ENCODE data around the gene ZDHHC11. TPM values are rescaled to one million over a fixed set of nuclear protein-coding genes. Genes with fewer than 3 reads are reported as not detected.
"Not testable (repeated sequence)": the region's sequence is repeated elsewhere in the genome, so short reads cannot be mapped to it uniquely, and the experiment has no call there.

ZDHHC11 gene
- total RNA-seq, 1 experiment from 2014 or later: 0.56 TPM

GRCh38 chr5:807719-808514 lies 42.9 kb downstream of the ZDHHC11 start:
- DNase-seq, H3K36me3 ChIP-seq, H3K27me3 ChIP-seq, H3K9me3 ChIP-seq, H3K4me3 ChIP-seq: not testable (repeated sequence)

GRCh38 chr5:801472-801871 lies 49.3 kb downstream of the ZDHHC11 start:
- no peak for DNase-seq
- Histone ChIP-seq H3K27me3 (no peaks in the 10 kb centered on the region), H3K36me3 (no peaks in the 10 kb centered on the region), H3K4me3 (no peak overlapping the region), H3K9me3 (no peaks in the 10 kb centered on the region)

GRCh38 chr5:801055-801454 lies 49.7 kb downstream of the ZDHHC11 start:
- DNase-seq, H3K36me3 ChIP-seq, H3K27me3 ChIP-seq, H3K4me3 ChIP-seq, H3K9me3 ChIP-seq: not testable (repeated sequence)

GRCh38 chr5:798505-799138 lies 52.2 kb downstream of the ZDHHC11 start:
- not testable (repeated sequence) for DNase-seq, H3K27me3 ChIP-seq, H3K4me3 ChIP-seq, H3K36me3 ChIP-seq, H3K9me3 ChIP-seq

DNA sequence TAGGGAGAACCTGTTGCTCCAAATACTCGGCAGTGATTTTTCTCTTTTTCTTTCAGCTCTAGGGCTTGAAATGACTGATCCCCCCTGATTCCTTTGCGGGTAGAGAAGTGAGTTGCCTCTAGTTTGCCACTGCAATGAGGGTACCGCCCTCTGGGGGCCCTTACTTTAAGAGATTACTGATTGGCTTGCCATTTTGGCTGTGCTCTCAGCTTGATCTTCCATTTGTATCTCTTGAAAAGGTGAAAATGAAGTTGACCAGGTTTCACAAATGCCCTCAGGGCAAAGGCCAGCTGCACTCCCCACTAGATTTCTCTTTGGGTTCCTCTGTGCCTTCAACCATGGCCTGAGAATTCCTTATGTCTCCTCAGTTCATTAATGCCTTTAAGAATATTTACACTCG lies 52.8 kb downstream of the ZDHHC11 start:
- not testable (repeated sequence) for H3K36me3 ChIP-seq, DNase-seq, H3K4me3 ChIP-seq, H3K27me3 ChIP-seq, H3K9me3 ChIP-seq

- not testable (repeated sequence) for H3K4me3 ChIP-seq, H3K9me3 ChIP-seq, DNase-seq, H3K27me3 ChIP-seq, H3K36me3 ChIP-seq
Observed at GRCh38 chr5:795873-796272, 54.9 kb downstream of the ZDHHC11 start.

DNA sequence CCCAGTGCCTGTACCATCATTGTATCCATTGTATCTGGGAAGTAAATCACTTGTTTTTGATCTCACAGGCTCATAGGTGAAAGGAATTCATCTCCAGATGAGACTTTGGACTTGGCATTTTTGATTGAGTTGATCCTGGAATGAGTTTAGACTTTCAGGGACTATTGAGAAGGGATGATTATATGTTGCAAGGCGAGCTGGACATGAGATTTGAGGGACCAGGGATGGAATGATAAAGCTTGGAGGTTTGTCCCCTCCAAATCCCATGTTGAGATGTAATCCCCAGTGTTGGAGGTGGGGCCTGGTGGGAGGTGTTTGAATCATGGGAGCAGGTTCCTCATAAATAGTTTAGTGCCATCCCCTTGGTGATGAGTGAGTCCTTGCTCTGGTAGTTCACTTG lies 55.8 kb downstream of the ZDHHC11 start:
- H3K9me3 ChIP-seq, DNase-seq, H3K27me3 ChIP-seq, H3K36me3 ChIP-seq, H3K4me3 ChIP-seq: not testable (repeated sequence)

DNA sequence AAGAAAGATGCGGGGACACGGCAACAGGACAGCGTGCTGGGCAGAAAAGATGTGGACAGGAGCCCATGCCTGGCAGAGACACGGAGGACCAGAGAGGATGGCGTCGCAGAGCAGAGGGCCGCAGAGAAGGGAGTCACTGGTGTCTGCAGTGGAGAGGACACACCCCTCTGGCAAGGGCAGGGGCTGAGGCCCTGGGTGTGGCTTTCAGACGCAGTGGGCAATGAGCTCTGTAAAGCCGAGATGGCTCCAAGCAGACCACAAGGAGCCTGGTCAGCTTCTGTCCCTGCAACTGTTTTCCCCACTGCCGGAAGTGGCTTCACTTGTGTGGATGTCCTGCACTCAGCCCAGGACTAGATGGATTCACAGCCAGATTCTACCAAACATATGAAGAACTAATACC lies 62.1 kb downstream of the ZDHHC11 start:
- H3K27me3 ChIP-seq, H3K36me3 ChIP-seq, DNase-seq, H3K9me3 ChIP-seq, H3K4me3 ChIP-seq: not testable (repeated sequence)

DNA sequence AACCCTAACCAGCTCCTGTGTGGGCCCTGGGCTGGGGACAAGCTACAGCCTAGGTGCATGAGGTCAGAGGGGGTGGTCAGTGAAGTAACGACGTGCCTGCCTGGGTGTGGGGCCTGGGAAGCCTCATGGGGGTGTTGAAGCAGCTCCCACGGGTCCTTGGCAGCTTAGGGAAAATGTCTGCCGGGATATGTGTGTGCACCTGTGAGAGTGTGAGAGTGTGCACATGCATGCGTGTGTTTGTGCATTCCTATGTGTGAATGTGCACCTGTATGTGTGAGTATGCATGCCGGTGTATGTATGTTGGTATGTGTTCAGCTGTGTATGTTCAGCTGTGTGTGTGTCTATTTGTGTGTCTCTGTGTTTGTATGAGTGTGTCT lies 62.9 kb downstream of the ZDHHC11 start:
- H3K4me3 ChIP-seq, H3K9me3 ChIP-seq, H3K36me3 ChIP-seq, DNase-seq, H3K27me3 ChIP-seq: not testable (repeated sequence)

DNA sequence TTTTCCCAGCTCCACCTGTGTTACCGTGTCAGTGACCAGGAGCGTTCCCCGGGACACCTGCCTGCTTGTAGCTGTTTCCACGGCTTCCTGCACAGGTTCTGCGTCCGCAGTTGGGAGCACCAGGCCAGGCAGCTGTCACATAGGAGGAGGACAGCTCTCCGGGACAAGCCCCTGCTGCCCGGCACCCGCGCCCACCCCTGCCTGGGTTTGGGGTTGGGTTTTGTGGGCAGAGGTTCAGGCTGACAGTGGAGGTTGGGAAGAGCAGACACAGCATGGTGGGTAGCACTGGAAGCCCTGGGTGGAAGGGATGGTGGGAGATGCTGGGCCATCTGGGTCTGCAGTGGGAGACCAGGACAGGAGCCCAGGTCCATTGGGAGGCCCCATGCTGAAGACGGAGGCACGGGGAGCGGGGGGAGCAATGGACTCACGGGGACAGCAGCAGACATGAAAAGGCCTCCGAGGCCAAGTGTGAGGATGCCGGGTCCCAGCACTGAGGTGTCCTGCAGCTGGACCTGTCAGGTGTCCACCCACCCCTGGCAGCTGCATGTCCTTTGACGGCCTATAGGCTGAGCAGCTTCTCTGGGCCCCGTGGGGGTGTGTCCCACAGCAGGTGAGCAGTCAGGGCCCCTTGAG lies 63.4 kb downstream of the ZDHHC11 start:
- not testable (repeated sequence) for H3K27me3 ChIP-seq, H3K9me3 ChIP-seq, H3K36me3 ChIP-seq, H3K4me3 ChIP-seq, DNase-seq

GRCh38 chr5:785181-785705 lies 65.5 kb downstream of the ZDHHC11 start:
- H3K9me3 ChIP-seq, DNase-seq, H3K4me3 ChIP-seq, H3K27me3 ChIP-seq, H3K36me3 ChIP-seq: not testable (repeated sequence)

DNA sequence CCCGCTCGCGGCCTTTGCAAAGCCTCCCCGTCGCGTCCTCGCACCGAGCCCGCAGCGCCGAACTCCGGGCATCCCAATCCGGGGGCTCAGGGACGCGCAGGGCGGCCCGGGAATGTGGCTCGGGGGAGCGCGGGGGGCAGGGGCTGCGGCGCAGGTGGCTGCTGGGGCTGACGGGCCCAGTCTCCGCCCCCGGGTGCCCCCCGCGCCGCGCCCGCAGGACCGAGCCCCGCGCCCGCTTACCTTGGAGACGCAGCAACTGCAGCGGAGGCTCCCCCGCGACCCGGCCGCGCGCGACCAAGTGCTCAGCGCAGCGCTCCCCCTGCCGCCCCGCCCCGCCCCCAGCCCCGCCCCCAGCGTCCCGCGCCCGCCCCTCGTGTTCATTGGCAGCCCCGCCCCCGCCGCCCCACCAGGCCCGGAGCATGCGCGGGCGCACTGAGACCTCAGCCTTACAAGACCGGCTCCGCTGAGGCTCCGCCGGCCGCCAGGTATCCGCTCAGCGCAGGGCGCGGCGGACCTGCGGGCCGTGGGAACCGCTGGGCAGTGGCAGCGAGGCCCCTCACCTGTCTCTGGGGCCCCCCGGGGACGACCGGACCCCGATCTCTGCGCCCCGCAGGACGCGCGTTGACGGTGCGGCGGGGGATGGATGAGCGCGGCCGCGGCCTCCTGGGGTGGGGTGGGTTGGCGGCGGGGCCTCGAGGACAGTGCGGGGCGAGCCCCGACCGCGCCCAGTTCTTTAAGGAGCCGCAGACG lies 66.2 kb downstream of the ZDHHC11 start, which contains the start of gene ZDHHC11B:
TSS of gene ZDHHC11B (minus strand) at position 302 of the 750 bp plus-strand sequence. CDS start 17,810 bp downstream, outside the sequence.
- H3K4me3 ChIP-seq: peak within 1 kb of the TSS; percentile 33
- H3K36me3 ChIP-seq, H3K9me3 ChIP-seq, H3K27me3 ChIP-seq: not testable (repeated sequence)
- DNase-seq: peak; percentile 59

DNA sequence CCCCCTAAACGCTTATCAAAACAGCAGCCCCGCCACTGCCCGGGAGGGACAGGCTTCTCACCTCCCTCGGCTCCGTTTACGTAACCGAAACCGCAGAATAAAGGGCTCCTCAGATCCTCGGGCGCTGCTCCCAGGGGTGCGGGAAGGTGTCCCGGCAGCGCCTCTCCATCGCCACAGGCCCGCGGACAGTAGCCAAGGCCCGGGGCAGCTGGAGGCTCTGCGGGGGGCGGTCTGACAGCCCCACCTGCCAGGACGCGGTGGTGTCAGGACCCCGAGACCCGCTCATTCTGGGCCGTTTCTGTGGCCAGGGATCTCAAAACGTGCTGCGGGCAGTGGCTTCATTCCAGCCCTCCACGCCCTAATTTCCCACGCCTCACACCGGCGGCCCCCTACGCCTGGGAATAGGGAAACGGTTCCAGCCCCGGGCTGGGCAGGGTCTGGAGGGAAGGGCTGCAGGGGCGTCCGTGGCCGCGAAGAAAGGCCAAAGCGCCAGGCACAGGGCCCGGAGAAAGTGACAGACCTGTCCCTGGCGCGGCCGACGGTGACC lies 66.8 kb downstream of the ZDHHC11 start:
- H3K9me3 ChIP-seq, H3K36me3 ChIP-seq, DNase-seq, H3K27me3 ChIP-seq, H3K4me3 ChIP-seq: not testable (repeated sequence)

GRCh38 chr5:783049-783802 lies 67.6 kb downstream of the ZDHHC11 start:
- H3K9me3 ChIP-seq, H3K36me3 ChIP-seq, H3K4me3 ChIP-seq, H3K27me3 ChIP-seq: not testable (repeated sequence)
- DNase-seq: peak; percentile 56

DNA sequence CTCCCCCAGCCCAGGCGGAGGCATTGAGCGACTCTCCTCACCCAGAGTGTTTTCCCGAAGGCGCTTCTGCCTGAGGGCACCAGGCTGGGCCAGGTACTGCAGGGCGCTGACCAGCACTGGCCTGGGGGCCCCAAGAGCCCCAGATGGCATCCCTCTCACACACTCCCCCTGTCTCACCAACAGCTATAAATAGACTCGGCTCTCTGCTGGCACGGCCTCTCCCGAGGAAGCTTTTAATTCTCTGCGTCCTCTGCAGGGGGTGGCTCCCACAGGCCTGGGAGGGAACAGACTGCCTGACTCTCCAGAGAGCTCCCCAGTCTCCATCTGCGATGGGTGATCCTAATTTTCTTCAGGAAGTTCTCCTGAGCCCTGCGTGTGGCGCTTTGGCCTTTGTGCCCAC lies 68.4 kb downstream of the ZDHHC11 start:
- not testable (repeated sequence) for H3K36me3 ChIP-seq

GRCh38 chr5:780571-780970 lies 70.2 kb downstream of the ZDHHC11 start:
- H3K4me3 ChIP-seq, DNase-seq, H3K36me3 ChIP-seq, H3K9me3 ChIP-seq: not testable (repeated sequence)
- peaks cover 21% of the 10 kb centered on the region for H3K27me3 ChIP-seq

More for the DNA sequence above, 68.4 kb downstream of the ZDHHC11 start:
- DNase-seq, H3K4me3 ChIP-seq, H3K9me3 ChIP-seq: not testable (repeated sequence)
- peaks cover 11% of the 10 kb centered on the region for H3K27me3 ChIP-seq

All from MG63 (cell line).